Effector memory CD4-positive, alpha-beta T cell (primary cell): ENCODE data around the gene KBTBD2.
A peak's percentile ranks its signal among the peaks of the same experiment; 100 is the strongest.
"Not testable (repeated sequence)": the region's sequence is repeated elsewhere in the genome, so short reads cannot be mapped to it uniquely, and the experiment has no call there.

Experiments used
- DNase-seq, 3 donors: peaks; one replicate each; pipeline ENCODE4 v3.0.0-alpha.2; 2020
- H3K27ac ChIP-seq: 2 replicates; pipeline ENCODE4 v1.7.0; 2013; ENCODE audit warnings: mild to moderate bottlenecking, low read length, moderate library complexity; ENCODE audit not compliant: insufficient read depth, poor library complexity, severe bottlenecking
- H3K27me3 ChIP-seq: replicated peaks from 2 replicates; pipeline ENCODE4 v1.7.0; 2013; ENCODE audit warnings: mild to moderate bottlenecking, low read length; ENCODE audit not compliant: insufficient read depth, control insufficient read depth, poor library complexity, severe bottlenecking
- H3K36me3 ChIP-seq: 2 replicates; pipeline ENCODE4 v1.7.0; 2013; ENCODE audit warnings: mild to moderate bottlenecking, low read length, moderate library complexity; ENCODE audit not compliant: control insufficient read depth, insufficient read depth
- H3K4me1 ChIP-seq: 2 replicates; pipeline ENCODE4 v1.7.0; 2013; ENCODE audit warnings: low read length, mild to moderate bottlenecking; ENCODE audit not compliant: control insufficient read depth, insufficient read depth, poor library complexity, severe bottlenecking
- H3K4me3 ChIP-seq: 2 replicates; pipeline ENCODE4 v1.7.0; 2013; ENCODE audit warnings: low read length, low read depth, mild to moderate bottlenecking; ENCODE audit not compliant: insufficient read depth, poor library complexity, severe bottlenecking
- H3K9me3 ChIP-seq: 2 replicates; pipeline ENCODE4 v1.7.0; 2013; ENCODE audit warnings: mild to moderate bottlenecking, low read length, moderate library complexity; ENCODE audit not compliant: control insufficient read depth

The KBTBD2 gene

DNA sequence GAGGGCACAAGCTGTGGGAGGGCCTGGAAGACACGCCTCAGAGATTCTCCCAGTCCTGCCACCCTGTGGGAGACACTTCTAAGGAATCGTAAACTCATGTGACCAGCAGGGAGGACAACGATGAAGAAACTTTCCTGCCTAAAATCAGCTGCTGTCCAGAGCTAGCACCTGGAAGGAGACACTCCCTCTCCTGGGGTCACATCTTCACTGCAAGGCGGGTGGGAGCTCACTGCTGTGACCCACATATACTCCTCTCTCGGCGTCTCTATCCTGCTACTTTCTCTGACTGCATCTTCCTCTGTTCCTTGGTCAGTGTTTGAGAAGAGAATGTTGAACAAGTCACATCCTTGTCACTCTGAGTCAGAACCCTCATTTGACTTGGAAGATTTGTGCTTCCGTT, 25.4 kb upstream of the KBTBD2 start:
- not testable (repeated sequence) for H3K9me3 ChIP-seq, H3K4me1 ChIP-seq, DNase-seq, H3K27me3 ChIP-seq, H3K27ac ChIP-seq, H3K4me3 ChIP-seq, H3K36me3 ChIP-seq

DNA sequence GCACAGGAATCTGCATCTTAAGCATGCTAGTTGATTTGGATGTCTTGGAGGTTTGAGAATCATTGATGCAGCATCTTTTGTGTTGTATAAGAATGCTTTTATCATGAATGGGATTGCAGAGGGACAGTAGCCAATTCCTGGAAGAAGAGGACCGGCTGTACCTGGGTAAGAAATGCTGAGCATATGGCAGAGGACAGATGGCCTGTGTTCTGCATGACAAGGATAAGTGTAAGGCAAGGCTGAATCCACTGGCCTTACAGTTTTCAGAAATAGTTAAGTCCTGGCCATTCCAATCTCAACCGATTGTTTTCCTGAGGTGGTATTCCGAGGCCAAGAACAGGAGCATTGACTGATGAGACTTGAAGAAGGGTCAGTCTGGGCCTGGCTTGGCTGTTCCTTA, 24.4 kb upstream of the KBTBD2 start:
- DNase-seq = no peak
- Histone ChIP-seq H3K36me3 (no peaks in the 10 kb centered on the region), H3K4me3 (no peak overlapping the region)

DNA sequence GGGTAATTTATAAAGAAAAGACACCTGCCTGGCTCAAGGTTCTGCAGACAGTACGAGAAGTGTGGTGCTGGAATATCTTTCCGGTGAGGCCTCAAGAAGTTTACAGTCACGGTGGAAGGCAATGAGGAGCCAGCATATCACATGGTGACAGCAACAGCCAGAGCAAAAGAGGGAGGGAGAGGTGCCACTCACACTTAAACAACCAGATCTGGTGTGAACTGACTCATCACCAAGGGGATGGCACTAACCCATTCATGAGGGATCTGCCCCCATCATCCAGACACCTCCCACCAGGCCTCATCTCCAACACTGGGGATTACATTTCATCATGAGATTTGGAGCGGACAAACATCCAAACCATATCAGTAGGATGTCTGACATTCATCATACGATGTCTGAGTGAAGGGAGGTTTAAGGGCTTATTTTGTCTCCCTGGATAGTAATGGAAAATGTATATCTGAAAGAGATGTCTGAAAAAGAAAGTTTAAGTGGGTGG, 23.5 kb upstream of the KBTBD2 start:
- Histone ChIP-seq H3K9me3 (no peaks in the 10 kb centered on the region), H3K36me3 (no peaks in the 10 kb centered on the region), H3K27ac (no peak overlapping the region), H3K4me1 (no peaks in the 10 kb centered on the region), H3K4me3 (no peak overlapping the region), H3K27me3 (no peaks in the 10 kb centered on the region)
- no peak for DNase-seq

More for the DNA sequence above, 24.4 kb upstream of the KBTBD2 start:
- Histone ChIP-seq H3K27ac (no peak overlapping the region), H3K9me3 (no peaks in the 10 kb centered on the region), H3K27me3 (no peaks in the 10 kb centered on the region), H3K4me1 (no peaks in the 10 kb centered on the region)

DNA sequence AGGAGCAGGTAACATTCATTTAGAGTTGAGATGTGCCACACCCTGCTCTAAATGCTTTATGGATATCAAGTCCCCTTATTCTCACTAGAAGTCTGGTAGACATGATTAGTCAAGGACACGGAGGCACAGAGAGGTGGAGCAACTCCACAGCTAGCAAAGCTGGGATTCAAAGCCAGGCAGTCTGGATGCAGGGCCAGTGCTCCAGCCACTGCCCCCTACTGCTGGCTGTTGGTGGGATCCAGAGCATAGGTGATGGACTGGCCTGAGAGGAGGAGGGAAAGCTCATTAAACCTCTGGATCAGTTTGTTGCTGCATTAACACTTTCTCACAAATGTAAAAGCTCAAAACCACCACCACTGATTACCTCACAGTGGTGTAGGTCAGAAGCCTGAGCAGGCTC, 22.6 kb upstream of the KBTBD2 start:
- no peaks in the 10 kb centered on the region for H3K36me3 ChIP-seq
- H3K4me3 ChIP-seq = no peak overlapping the region
- H3K27me3 ChIP-seq = no peaks in the 10 kb centered on the region
- H3K9me3 ChIP-seq = no peaks in the 10 kb centered on the region
- H3K4me1 ChIP-seq = no peaks in the 10 kb centered on the region
- DNase-seq = no peak
- no peak overlapping the region for H3K27ac ChIP-seq

DNA sequence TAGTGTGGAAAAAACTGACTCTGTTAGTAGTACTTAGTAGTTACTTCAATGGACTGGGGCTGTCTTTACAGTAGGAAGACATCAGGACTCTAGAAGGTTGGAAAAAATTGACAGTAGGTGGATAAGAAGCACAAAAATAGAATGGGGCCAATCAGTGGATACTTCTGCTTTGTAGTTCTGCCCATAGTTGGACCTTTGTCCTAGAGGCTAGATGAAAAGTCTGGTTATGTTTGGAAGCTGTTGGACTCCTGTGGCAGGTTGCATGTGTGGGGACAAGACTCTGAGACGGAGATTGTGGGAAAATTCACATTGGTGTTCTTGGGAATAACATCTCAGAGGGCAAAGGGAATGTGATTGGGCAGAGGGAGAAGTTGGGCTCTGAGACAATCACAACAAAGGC, 18.6 kb upstream of the KBTBD2 start:
- DNase-seq = no peak
- H3K9me3 ChIP-seq = no peaks in the 10 kb centered on the region
- H3K27ac ChIP-seq = no peak overlapping the region
- no peak overlapping the region for H3K4me3 ChIP-seq
- peaks cover 4% of the 10 kb centered on the region for H3K4me1 ChIP-seq
- H3K36me3 ChIP-seq = no peaks in the 10 kb centered on the region
- no peaks in the 10 kb centered on the region for H3K27me3 ChIP-seq

DNA sequence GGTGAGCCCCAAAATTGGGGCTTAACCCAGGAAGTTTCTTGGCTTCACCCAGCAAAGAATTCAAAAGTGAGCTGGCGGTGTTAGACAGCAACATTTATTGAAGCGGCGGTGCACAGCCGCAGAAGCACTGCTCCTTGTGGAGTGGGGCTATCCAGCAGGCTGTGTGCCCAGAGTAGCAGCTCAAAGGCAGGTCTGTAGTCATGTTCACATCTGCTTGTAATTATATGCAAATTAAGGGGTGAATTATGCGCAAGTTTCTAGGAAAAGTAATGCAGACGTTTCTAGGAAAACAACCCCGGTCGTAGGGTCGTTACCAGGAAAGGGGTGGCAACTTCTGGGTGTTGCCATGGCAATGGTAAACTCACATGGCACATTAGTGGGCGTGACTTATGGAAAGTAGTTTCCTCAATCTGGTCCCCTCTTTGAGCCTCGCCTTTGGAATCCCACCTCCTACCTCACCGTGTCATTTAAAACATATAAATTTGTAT, 13.7 kb upstream of the KBTBD2 start:
- Histone ChIP-seq H3K27ac (peak overlapping the region; percentile 77), H3K4me1 (peaks cover 7% of the 10 kb centered on the region), H3K4me3 (peak overlapping the region; percentile 35), H3K36me3 (no peaks in the 10 kb centered on the region), H3K9me3 (no peaks in the 10 kb centered on the region), H3K27me3 (no peaks in the 10 kb centered on the region)
- DNase-seq = peak; percentile 62 to 80 (median 73)

DNA sequence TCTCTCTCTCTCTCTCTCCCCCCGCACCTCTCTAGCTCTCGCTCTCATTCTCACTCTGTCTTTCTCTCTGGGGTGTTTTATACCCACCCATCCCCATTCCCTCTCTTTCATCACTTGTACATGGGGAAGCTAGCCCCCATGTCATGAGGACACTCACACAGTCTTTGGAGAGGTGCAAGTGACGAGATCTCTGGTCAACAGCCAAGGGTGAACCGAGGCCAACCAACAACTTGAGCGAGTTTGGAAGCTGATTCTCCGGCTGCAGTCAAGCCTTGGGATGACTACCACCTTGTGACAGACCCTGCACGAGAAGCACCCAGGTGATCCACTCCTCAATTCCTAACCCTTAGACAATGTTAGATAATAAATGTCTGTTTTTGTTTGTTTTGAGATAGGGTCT, 10.1 kb upstream of the KBTBD2 start:
- no peaks in the 10 kb centered on the region for H3K36me3 ChIP-seq
- no peak for DNase-seq
- H3K4me1 ChIP-seq = peaks cover 7% of the 10 kb centered on the region
- no peak overlapping the region for H3K4me3 ChIP-seq
- H3K9me3 ChIP-seq = no peaks in the 10 kb centered on the region
- H3K27ac ChIP-seq = no peak overlapping the region
- no peaks in the 10 kb centered on the region for H3K27me3 ChIP-seq

DNA sequence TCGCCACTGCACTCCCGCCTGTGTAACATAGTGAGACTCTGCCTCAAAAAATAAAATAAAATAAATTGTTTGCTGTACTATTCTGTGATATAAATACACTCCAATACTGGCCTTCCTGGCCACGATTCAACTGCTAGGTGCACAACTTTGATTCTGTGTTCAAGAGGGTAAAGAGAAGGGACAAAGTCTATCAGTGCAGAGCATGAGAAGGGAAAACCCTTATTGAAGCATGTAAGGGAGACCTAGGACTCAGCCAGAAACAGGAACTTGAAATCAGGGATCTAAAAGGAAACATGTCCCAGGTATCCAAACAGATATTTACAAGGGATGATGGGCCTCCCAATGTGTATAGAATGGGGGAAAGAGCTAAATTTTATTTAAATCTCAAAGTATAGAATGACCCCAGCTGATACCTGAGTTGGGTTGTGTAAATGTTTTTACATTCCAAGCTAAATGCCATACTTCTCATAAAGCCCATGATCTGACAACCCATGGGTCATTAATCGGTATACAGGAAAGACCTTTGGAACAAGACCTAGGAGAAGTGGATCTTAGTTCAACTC, 9.0 kb upstream of the KBTBD2 start:
- Histone ChIP-seq H3K36me3 (no peaks in the 10 kb centered on the region), H3K27me3 (no peaks in the 10 kb centered on the region), H3K4me3 (no peak overlapping the region), H3K9me3 (no peaks in the 10 kb centered on the region), H3K4me1 (peaks cover 6% of the 10 kb centered on the region), H3K27ac (no peak overlapping the region)
- DNase-seq = no peak

DNA sequence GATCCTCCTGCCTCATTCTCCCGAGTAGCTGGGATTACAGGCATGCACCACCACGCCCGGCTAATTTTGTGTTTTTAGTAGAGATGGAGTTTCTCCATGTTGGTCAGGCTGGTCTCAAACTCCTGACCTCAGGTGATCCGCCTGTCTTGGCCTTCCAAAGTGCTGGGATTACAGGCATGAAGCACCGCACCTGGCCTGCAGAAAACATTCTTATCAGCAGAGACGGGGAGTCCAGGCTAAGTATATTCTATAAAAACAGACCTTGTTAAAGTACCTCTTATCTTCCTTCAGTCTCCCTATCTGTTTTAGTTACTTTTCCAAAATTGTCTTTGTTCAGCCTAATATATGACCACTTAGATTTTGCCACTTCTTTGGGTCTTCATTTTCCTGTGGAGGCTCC, 5.8 kb upstream of the KBTBD2 start:
- H3K27ac ChIP-seq, H3K27me3 ChIP-seq, H3K9me3 ChIP-seq, H3K4me3 ChIP-seq, H3K36me3 ChIP-seq, DNase-seq: not testable (repeated sequence)
- H3K4me1 ChIP-seq = peaks cover 11% of the 10 kb centered on the region

DNA sequence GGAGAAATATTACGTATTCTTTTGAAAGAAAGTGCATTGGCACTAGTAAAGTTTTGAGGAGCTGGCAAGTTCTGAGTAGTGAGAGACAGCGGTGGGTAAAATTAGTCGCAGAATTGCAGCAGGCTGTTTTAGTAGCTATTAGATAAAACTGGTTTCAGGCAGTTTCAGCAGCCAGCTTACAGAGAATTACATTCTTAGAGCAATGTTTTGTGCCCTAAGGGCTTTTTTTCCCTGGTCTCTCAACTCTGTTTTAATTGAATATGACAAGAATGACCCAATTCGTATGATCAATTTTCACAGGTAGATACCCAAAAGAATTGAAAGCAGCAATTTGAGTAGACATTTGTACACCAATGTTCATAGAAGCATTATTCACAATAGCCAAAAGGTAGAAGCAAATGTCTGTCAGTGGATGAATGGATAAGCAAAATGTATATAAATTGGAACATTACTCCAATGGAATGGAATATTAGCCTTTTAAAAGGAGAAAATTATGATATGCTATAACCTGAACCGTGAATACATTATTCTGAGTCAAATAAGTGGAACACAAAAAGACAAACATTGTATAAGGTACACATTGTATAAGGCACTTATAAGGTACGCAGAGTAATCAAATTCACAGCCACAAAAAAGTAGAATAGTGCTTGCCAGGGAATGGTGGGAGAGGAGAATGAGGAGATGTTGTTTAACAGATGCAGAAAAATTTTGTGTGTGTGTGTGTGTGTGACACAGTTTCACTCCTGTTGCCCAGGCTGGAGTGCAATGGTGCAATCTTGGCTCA, 5.2 kb upstream of the KBTBD2 start:
- Histone ChIP-seq H3K9me3 (no peaks in the 10 kb centered on the region), H3K36me3 (no peaks in the 10 kb centered on the region), H3K27ac (no peak overlapping the region), H3K27me3 (no peaks in the 10 kb centered on the region), H3K4me3 (no peak overlapping the region), H3K4me1 (peaks cover 12% of the 10 kb centered on the region)
- no peak for DNase-seq
